Upper lobe of right lung (tissue), 1 donor: Measurements from ENCODE around the gene DUSP18. TPM values are rescaled to one million over a fixed set of nuclear protein-coding genes. Genes with fewer than 3 reads are reported as not detected.
A peak's percentile ranks its signal among the peaks of the same experiment; 100 is the strongest.

Source experiments
- ATAC-seq: fragments of 200-7000 bp; cut with Tn5 transposase; one replicate; pipeline ENCODE4 v1.9.1; 2020; ENCODE audit warnings: mild to moderate bottlenecking, moderate library complexity
- DNase-seq: peaks from one replicate; pipeline ENCODE4 v3.0.0-alpha.2; 2020
- H3K27ac ChIP-seq: fragments of 200-600 bp; one replicate; pipeline ENCODE4 v1.8.0; 2022
- H3K27me3 ChIP-seq: fragments of 200-600 bp; one replicate; pipeline ENCODE4 v1.8.0; 2022; ENCODE audit warnings: mild to moderate bottlenecking
- H3K36me3 ChIP-seq: fragments of 200-600 bp; one replicate; pipeline ENCODE4 v1.8.0; 2022
- H3K4me1 ChIP-seq: fragments of 200-600 bp; one replicate; pipeline ENCODE4 v1.8.0; 2022
- H3K4me3 ChIP-seq: fragments of 200-600 bp; one replicate; pipeline ENCODE4 v1.8.0; 2022; ENCODE audit warnings: mild to moderate bottlenecking
- H3K9me3 ChIP-seq: fragments of 200-600 bp; one replicate; pipeline ENCODE4 v1.8.0; 2022
- CTCF ChIP-seq: fragments of 200-600 bp; IDR thresholded peaks from one replicate; pipeline ENCODE4 v1.8.0; 2022; ENCODE audit warnings: antibody characterized with exemption
- intact Hi-C: fragments of 100-400 bp; cut with DNase I; formaldehyde crosslinking; loops from one replicate; pipeline ENCODE4 v1.11.0; 2022
- total RNA-seq: library from RNA; stranded (reverse); fragmentation: NEBNext Ultra II Directional; extraction: Animal tissue kit (Norgen Biotek cat#: 25700); gene quantifications from one replicate; pipeline ENCODE4 v1.2.1, GENCODE V29; 2021
- donor health status: DM: no; HTN: yes; CAD: no; lungs with severe emphysema.

Gene DUSP18
- total RNA-seq, 1 donor from 2014 or later = 19.3 TPM

- H3K36me3 ChIP-seq = no peaks in the 10 kb centered on the region
- no peaks in the 10 kb centered on the region for H3K27me3 ChIP-seq
- no peaks in the 10 kb centered on the region for H3K4me1 ChIP-seq
- no peaks in the 10 kb centered on the region for H3K9me3 ChIP-seq
- DNase-seq (no peak), ATAC-seq (peak; percentile 52)
- intact Hi-C loops = no loop called here
- no peak for TF ChIP-seq CTCF
- no peak overlapping the region for H3K4me3 ChIP-seq
- H3K27ac ChIP-seq = no peak overlapping the region
Measured at GRCh38 chr22:30704978-30705377, 37.3 kb upstream of the DUSP18 start.

- Histone ChIP-seq H3K9me3 (no peaks in the 10 kb centered on the region), H3K27me3 (no peaks in the 10 kb centered on the region), H3K36me3 (no peaks in the 10 kb centered on the region), H3K4me3 (no peak overlapping the region), H3K27ac (no peak overlapping the region), H3K4me1 (no peaks in the 10 kb centered on the region)
- TF ChIP-seq CTCF = no peak
- intact Hi-C loops = no loop called here
- DNase-seq (no peak), ATAC-seq (no peak)
Measured at GRCh38 chr22:30702856-30703255, 35.2 kb upstream of the DUSP18 start.

GRCh38 chr22:30701872-30702271 is 34.2 kb upstream of the DUSP18 start:
- H3K4me1 ChIP-seq = no peaks in the 10 kb centered on the region
- ATAC-seq (no peak), DNase-seq (no peak)
- H3K4me3 ChIP-seq = no peak overlapping the region
- intact Hi-C loops = no loop called here
- no peak overlapping the region for H3K27ac ChIP-seq
- H3K36me3 ChIP-seq = no peaks in the 10 kb centered on the region
- no peak for TF ChIP-seq CTCF
- H3K27me3 ChIP-seq = no peaks in the 10 kb centered on the region
- H3K9me3 ChIP-seq = no peaks in the 10 kb centered on the region

GRCh38 chr22:30697975-30698374 is 30.3 kb upstream of the DUSP18 start:
- Histone ChIP-seq H3K9me3 (no peaks in the 10 kb centered on the region), H3K4me1 (peaks cover 5% of the 10 kb centered on the region), H3K4me3 (no peak overlapping the region), H3K36me3 (no peaks in the 10 kb centered on the region), H3K27me3 (no peaks in the 10 kb centered on the region), H3K27ac (no peak overlapping the region)
- ATAC-seq (no peak), DNase-seq (peak; percentile 32)
- TF ChIP-seq CTCF = no peak
- intact Hi-C loops = no loop called here

DNA sequence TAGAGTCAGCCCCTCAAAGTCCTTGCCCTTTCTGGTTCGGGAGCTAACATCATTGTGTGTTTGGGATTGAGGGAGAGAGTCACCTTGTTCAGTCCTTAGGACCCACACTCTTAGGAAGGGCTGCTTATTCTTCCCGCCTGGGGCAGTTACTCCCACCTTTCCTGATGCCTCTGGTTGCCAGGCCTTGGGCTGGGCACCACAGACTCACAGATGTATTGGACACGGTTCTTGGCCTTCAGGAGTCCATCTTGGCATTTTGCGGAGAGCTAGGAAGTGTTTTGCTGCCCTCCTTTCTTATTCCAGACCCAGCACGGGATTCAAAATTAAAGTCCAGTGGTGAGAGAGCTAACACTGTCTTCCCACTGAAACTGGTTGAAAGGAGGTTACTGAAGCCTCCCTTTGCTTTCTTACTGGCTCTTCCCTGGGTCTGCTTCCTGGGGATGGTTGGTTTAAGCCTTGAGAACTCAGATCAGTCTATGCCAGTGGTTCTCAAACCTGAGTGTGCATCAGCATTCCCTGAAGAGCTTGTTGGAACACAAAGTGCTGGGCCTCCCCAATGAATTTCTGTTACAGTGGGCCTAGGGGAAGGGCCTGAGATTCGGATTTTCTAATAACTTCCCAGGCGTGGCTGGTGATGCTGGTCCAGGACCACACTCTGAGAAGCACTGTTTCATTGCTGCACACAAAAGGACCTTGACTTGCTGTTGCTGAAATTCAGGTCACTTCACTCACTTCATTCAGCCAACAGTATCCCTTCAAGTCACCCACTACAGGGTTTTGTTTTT is 28.4 kb upstream of the DUSP18 start:
- H3K9me3 ChIP-seq = no peaks in the 10 kb centered on the region
- no peaks in the 10 kb centered on the region for H3K36me3 ChIP-seq
- ATAC-seq (no peak), DNase-seq (no peak)
- intact Hi-C loops = no loop called here
- no peak overlapping the region for H3K27ac ChIP-seq
- H3K27me3 ChIP-seq = no peaks in the 10 kb centered on the region
- peaks cover 5% of the 10 kb centered on the region for H3K4me1 ChIP-seq
- H3K4me3 ChIP-seq = no peak overlapping the region
- no peak for TF ChIP-seq CTCF
